ENCODE measurements around the gene EHBP1. TPM values are rescaled to one million over a fixed set of nuclear protein-coding genes. Genes with fewer than 3 reads are reported as not detected.

EHBP1 gene
- total RNA-seq, 2 experiments from 2014 or later = 22.7 to 29.5 TPM

DNA sequence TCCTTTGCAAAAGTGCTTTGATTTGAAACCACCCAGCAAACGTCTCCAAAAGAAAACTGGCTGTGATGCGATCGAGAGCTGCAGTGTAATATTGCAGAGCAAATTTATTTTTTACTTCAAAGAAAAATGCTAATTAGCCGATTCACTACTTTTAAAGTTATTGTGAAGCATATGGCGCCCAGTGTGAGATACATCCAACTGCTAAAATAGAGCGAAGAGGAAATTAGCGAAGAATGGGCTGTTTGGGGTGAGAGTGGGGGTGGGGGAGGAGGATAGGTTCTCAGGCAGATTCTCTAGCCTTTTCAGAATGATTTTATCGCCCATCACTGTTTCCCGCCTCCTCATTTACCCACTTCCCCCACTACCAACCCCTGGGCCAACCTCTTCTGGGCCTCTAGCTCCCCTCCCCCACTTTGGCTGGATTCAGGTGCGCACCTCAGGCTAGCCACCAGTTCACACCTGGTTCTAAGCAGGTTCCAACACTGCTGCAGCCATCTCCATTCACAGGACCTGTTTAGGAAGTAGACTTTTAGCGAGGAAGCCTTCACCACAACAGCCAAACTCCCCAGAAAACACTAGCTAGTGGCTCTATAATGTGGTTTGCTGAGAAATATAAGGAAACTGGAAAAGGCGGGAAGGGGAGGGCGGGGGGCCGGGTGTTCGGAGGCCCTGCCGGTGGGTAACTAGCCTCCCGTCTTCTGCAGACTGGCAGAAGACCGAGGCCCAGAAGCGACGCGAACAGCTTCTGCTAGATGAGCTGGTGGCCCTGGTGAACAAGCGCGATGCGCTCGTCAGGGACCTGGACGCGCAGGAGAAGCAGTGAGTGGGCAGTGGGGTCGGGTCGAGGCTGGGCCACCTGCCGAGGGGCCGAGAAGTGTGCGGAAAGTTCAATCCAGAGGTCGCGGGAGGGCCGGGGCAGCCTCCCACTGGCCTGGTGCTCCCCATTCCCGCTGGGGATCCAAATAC, 339.1 kb downstream of the EHBP1 start:
- H3K27ac Mint-ChIP-seq = no peak overlapping the region
- no peak overlapping the region for H3K4me3 Mint-ChIP-seq
- peaks cover 21% of the 10 kb centered on the region for H3K4me1 Mint-ChIP-seq
- CTCF ChIA-PET = no interaction called here
- H3K36me3 Mint-ChIP-seq = peaks cover 9% of the 10 kb centered on the region
- no peak for DNase-seq
- no peak for ATAC-seq
- H3K27me3 Mint-ChIP-seq = peaks cover 47% of the 10 kb centered on the region
- H3K9me3 Mint-ChIP-seq (ENCODE audit: low read depth) = no peaks in the 10 kb centered on the region

DNA sequence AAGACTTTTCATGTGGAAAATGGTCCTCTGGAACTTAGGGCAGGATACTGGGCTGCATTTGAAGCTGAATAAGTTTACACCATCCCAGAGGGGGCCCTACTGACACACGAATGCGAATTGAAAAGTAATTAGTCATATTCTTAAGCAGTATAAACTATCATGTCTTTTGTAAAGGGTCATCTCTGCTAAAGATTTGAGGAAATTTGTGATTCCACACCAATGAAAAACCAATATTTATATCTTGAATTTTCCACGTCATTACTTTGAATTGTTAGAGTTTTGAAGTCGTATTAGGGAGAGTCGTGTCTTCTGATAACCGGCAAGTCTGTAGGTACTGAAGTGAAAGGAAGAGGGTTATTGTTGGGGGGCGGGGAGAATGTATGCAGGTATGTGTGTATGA, 341.0 kb downstream of the EHBP1 start:
- ATAC-seq (no peak), DNase-seq (no peak)
- CTCF ChIA-PET = no interaction called here
- Mint-ChIP-seq H3K4me3 (no peak overlapping the region), H3K4me1 (peaks cover 27% of the 10 kb centered on the region), H3K27ac (no peak overlapping the region), H3K27me3 (peaks cover 59% of the 10 kb centered on the region), H3K9me3 (ENCODE audit: low read depth) (no peaks in the 10 kb centered on the region), H3K36me3 (peaks cover 9% of the 10 kb centered on the region)

DNA sequence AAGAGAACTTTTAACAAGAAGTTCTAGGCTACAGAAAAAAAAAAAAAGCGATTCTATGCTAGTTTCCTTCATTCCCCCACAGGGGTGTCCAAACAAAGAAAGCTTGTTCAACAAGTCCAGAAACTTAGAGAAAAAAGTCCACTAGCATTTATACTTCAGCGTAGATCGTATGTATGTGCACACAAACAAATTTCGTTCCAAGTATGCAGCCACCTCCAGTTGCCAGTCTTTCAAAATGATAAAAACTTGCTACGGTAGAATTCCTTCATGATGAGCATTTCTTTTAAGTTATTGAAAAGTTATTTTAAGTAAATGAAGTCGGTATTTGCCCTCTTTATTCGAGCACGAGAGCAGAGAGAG, 341.4 kb downstream of the EHBP1 start:
- Mint-ChIP-seq H3K27me3 (peaks cover 61% of the 10 kb centered on the region), H3K4me1 (peaks cover 27% of the 10 kb centered on the region), H3K9me3 (ENCODE audit: low read depth) (no peaks in the 10 kb centered on the region), H3K4me3 (peak overlapping the region; percentile 42), H3K27ac (no peak overlapping the region), H3K36me3 (peaks cover 9% of the 10 kb centered on the region)
- ATAC-seq (no peak), DNase-seq (no peak)
- CTCF ChIA-PET = no interaction called here

DNA sequence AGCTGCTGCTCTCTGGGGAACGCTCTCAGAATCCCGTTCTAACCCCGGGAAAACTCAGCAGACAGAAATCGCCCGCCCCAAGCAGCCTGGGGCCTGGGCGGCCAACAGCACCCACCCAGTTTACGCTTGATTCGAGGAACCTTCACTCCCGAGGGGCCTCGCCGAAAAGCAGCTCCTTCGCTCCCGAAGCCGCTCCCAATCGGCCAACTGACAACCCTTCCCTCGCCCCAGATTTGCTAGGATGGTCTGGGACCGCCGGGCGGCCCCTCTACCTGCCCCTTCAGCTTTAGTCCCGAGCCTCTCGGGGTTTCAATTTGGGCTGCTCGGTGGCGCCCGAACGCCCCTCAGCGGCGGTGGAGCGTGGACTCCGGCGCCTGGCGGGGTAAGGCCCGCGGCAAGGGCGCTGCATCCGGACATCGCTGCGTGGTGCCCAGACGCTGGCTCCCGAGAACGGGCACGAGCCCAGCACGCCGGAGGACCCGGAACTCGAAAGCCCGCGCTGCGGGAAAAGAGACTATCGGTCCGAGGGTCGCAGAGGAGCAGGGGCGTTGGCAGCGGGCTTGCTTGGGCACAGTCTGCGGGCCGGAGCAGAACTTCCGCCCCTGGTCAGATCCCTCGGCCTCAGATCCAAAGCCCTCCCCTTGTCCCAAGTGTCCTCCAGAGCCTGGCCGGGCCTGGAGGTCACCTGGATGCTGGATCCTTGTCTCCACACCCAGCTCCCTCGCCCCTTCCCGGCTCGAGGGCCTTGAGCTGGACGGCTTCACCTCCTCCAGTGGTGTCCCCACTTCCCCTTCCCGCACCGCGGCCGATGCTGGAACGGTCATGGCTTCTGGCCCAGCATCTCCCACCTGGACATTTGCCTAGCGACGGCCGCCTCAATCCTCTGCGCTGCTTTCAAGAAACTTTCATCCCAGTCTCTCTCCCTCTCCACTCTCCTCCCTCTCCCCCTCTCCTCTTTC, 342.1 kb downstream of the EHBP1 start:
- ATAC-seq (no peak), DNase-seq (no peak)
- Mint-ChIP-seq H3K9me3 (ENCODE audit: low read depth) (no peaks in the 10 kb centered on the region), H3K27ac (no peak overlapping the region), H3K4me3 (peak overlapping the region; percentile 78), H3K4me1 (peaks cover 32% of the 10 kb centered on the region), H3K36me3 (peaks cover 9% of the 10 kb centered on the region), H3K27me3 (peaks cover 68% of the 10 kb centered on the region)
- CTCF ChIA-PET = interaction anchor here (0.6 kb wide), 1 partner anchor 655 kb away, joined by 4 read pairs; no protein-coding TSS in a partner anchor

DNA sequence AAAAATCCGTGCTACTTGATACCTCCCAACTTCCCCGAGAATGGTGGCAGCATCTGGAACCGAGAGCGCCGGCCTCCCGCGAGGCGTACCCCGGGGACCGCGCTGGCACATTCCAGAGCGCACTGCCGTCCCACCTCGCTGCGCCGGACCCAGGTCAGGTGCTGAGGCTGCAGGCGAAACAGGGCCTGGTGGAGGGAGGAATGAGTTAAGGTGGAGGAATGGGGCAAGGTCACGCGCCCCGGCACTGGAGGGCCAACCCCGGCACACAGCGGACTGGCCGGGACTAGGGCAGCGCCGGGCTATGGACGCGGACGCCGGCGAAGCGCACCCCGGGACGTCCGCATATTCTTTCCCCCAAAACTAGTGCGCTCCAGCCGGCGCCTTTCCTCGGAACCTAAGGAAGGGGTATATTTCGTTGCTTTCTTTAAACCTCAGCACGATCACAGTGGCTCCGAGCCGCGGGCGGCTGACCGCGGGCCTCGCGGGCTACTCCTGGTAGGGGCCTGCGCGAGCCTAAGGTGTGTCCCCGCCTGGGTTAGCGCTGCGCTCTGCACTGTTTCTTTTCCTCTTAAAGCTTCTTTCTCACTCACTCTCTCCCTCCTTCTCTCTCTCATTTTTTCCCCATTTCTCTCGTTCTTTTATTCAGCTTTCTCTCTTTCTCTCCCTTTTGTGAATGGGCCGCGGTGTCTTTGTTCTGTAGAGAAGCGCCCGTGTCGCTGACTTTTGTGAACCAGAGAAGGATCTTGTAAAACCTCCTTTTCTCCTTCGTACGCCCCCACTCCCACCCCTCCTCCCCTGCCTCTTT, 343.1 kb downstream of the EHBP1 start:
- Mint-ChIP-seq H3K27ac (peak overlapping the region; percentile 63), H3K9me3 (ENCODE audit: low read depth) (no peaks in the 10 kb centered on the region), H3K36me3 (peaks cover 9% of the 10 kb centered on the region), H3K4me1 (peaks cover 36% of the 10 kb centered on the region), H3K4me3 (peak overlapping the region; percentile 78), H3K27me3 (peaks cover 76% of the 10 kb centered on the region)
- ATAC-seq = no peak
- DNase-seq = no peak
- CTCF ChIA-PET = interaction anchor here (0.6 kb wide), 1 partner anchor 654 kb away, joined by 4 read pairs; no protein-coding TSS in a partner anchor

DNA sequence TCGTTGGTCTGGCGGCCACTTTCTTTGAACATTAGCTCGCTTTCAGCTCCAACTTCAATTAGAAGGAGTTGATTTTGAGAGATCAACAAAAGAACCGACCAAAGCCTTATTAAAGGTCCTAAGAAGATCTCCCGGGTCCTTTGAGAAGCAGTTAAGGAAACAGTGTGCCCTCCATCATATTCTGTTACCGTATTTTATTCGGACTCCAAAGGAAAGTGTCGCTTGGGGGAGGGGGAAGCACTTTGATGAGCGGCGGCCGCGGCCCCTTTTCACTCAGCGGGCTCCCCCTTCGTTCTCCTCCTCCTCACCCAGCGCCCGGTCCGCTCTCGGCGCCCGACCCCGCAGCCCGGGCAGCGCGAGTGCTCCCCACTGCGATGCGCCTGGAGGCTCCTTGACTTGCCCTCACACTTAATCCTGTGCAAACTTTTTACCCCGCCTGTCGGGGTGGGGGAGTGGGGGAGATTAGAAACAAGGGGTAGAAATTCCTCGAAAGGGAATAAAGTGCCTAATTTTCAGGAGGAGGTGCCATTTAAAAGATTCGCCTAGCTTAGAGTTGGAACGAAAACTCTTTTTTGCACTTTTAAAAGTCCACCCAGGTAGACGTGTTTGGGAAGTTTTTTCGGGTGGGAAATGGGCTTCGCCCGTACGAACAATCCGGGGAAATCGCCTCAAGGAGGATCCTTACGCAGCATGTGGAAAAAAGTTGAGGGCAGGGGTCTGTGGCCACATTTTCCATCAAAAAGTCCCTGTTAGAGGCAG, 343.9 kb downstream of the EHBP1 start:
- peaks cover 40% of the 10 kb centered on the region for H3K4me1 Mint-ChIP-seq
- peaks cover 9% of the 10 kb centered on the region for H3K36me3 Mint-ChIP-seq
- peaks cover 82% of the 10 kb centered on the region for H3K27me3 Mint-ChIP-seq
- no peak overlapping the region for H3K27ac Mint-ChIP-seq
- peak overlapping the region; percentile 78 for H3K4me3 Mint-ChIP-seq
- no peak for DNase-seq
- ATAC-seq = no peak
- no peaks in the 10 kb centered on the region for H3K9me3 Mint-ChIP-seq (ENCODE audit: low read depth)
- CTCF ChIA-PET = interaction anchor here (1.0 kb wide), 1 partner anchor 11 kb away, joined by 4 read pairs; no protein-coding TSS in a partner anchor

DNA sequence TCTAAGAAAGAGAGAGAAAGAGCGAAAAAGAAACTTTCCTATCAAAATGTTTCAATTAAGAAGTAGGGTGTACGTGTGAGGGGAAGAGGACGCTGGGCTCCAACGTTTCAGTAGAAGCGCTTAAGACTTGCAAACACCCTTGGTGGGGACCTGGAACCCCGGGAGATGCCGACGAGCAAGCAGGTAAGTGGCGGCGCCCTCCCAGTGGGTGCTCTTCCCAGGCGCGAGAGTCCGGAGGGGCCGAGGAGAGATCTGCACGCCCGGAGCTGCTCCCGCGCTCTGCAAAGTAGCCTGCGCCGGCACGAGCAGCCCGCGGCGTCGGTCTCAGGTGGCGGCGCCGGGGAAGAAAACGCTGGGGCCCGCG, 344.4 kb downstream of the EHBP1 start:
- peak overlapping the region; percentile 67 for H3K27ac Mint-ChIP-seq
- peaks cover 46% of the 10 kb centered on the region for H3K4me1 Mint-ChIP-seq
- peak; percentile 42 for ATAC-seq
- no peaks in the 10 kb centered on the region for H3K9me3 Mint-ChIP-seq (ENCODE audit: low read depth)
- CTCF ChIA-PET = interaction anchor here (1.0 kb wide), 1 partner anchor 10 kb away, joined by 4 read pairs; no protein-coding TSS in a partner anchor
- peak overlapping the region; percentile 78 for H3K4me3 Mint-ChIP-seq
- DNase-seq = no peak
- peaks cover 88% of the 10 kb centered on the region for H3K27me3 Mint-ChIP-seq
- peaks cover 9% of the 10 kb centered on the region for H3K36me3 Mint-ChIP-seq

DNA sequence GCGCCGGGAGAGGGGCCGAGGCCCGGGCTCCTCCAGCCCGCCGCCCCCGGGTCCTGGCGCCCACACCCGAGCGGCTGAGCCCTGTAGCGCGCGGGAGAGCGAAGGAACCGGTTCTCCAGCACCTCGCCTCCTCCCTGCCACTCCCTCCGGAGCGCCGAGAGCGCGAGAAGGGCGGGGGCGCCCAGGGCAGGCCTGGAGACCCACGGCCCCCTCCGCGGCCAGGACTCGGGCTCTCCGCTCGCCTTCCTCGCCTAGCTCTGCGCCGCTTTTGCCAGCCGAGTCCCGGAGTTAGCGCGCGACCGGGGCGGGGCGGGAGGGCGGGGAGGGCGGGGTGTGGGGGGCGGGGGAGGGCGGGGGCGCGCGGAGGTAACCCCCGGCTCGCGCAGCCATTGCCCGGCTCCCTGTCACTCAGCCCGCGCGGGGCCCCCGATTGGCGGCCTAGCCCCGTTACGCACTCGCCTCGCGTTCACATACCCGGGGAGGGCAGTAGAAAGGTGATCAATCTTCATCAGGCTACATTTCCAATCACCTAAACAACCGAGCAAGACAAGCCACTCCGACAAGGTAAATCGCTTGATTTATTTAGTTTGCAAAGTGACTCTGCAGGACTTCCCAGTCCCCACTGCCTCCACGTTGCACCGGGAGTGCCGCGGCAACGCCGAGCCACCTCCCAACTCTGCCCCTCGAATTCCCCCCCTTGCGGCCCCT, 345.0 kb downstream of the EHBP1 start, which contains the start of gene OTX1:
Gene OTX1 (plus strand): TSS at position 497 of the 708 bp plus-strand sequence. CDS start 2,161 bp downstream, outside the sequence.
- Mint-ChIP-seq H3K27ac (peak within 1 kb of the TSS; percentile 67), H3K27me3 (peaks cover 91% of the 10 kb centered on the region), H3K4me3 (peak within 1 kb of the TSS; percentile 80), H3K36me3 (peaks cover 6% of the 10 kb centered on the region), H3K9me3 (ENCODE audit: low read depth) (no peaks in the 10 kb centered on the region), H3K4me1 (peaks cover 48% of the 10 kb centered on the region)
- DNase-seq = peak; percentile 88
- ATAC-seq = peak; percentile 93
- CTCF ChIA-PET = interaction anchor here (1.0 kb wide), 1 partner anchor 10 kb away, joined by 4 read pairs; no protein-coding TSS in a partner anchor

DNA sequence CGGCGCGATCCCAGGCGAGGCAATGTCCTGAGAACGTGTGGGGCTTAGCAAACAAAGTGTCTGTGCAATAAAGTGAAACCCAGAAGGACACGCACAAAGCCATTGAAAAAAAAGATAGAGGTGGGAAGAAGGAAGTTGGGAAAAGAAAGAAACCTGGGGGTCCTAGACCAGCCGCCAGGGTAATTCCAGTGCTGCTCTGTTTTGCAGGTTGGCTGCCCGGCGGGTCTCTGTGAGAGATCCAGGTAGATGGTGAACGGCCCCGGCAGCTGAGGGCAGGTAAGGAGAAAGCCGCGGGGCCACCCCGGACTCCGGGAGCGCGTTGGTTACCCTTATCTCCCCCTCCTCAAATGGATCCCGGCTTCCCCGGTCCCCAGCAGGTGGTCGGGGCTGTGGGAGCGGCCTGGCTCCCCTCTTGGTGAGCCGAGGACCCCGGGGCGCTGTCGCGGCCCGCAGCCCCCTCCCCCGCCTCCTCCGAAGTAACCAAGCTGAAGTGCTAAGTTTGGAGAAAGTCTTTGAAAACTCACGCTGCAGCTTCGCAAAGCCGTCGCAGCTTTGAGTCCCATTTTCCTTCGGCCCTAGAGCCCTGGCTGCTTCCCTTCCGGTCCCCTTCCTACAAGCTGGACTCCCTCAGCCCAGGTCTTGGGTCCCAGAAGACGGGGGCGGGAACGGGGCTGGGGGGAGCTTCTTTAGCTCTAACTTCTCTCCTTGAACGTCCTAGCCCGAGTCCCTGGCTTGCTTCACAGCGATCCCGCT, 345.7 kb downstream of the EHBP1 start:
- Mint-ChIP-seq H3K27ac (no peak overlapping the region), H3K9me3 (ENCODE audit: low read depth) (no peaks in the 10 kb centered on the region), H3K27me3 (peaks cover 91% of the 10 kb centered on the region), H3K36me3 (peaks cover 2% of the 10 kb centered on the region), H3K4me1 (peaks cover 55% of the 10 kb centered on the region), H3K4me3 (peak overlapping the region; percentile 80)
- CTCF ChIA-PET = no interaction called here
- DNase-seq (no peak), ATAC-seq (no peak)

DNA sequence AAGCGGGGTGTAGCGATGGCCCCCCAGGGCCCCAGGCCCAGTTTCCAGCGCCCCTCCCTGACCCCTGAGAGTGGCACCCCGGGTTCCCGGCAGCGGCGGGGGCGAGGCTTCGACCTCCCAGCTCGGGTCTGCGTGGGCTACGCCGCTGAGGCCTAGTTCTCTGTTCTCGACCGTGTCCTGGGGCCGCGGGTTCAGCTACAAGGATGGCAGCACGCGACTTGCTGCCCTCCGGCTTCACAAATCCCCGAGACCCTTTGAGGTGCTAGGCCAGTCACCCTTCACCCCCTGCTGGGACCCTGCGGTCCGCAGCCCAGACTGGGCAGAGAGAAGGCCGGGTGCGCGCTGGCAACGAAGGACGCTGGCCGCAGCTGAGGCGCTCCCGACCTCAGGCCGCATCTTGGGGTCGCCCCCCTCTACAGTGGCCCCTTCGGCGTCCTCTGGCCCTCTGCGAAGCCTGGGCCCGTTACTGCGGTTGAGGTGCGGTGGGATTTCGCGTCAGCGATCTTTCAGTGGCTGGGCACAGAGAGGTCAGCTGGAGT, 346.4 kb downstream of the EHBP1 start:
- Mint-ChIP-seq H3K9me3 (ENCODE audit: low read depth) (no peaks in the 10 kb centered on the region), H3K36me3 (peaks cover 2% of the 10 kb centered on the region), H3K4me3 (peak overlapping the region; percentile 80), H3K27ac (no peak overlapping the region), H3K4me1 (peaks cover 61% of the 10 kb centered on the region), H3K27me3 (peaks cover 91% of the 10 kb centered on the region)
- ATAC-seq (no peak), DNase-seq (no peak)
- CTCF ChIA-PET = no interaction called here
